Endothelial cell of umbilical vein (primary cell): ENCODE data around the gene CAMK2G.

Source experiments
- EZH2 ChIP-seq: IDR thresholded peaks from 2 replicates; pipeline ENCODE4 v1.6.1; 2012; ENCODE audit warnings: borderline replicate concordance, low read depth, mild to moderate bottlenecking, moderate library complexity, low read length, inconsistent platforms; ENCODE audit not compliant: severe bottlenecking
- FOS ChIP-seq: IDR thresholded peaks from 2 replicates; pipeline ENCODE4 v1.6.1; 2011; ENCODE audit warnings: mild to moderate bottlenecking, low read length, moderate library complexity, borderline replicate concordance; ENCODE audit not compliant: insufficient read depth
- MYC ChIP-seq: IDR thresholded peaks from one replicate; pipeline ENCODE4 v1.6.1; 2011; ENCODE audit warnings: mild to moderate bottlenecking, low read depth, low read length
- POLR2A ChIP-seq: IDR thresholded peaks from 2 replicates; pipeline ENCODE4 v1.6.1; 2012; ENCODE audit warnings: low read depth, mild to moderate bottlenecking, control low read depth, low read length
- TF ChIP-seq, protein P1 (sequence below), 2 donors: IDR thresholded peaks; 1 replicate in 1 of 2; 2 replicates in 1 of 2; pipeline ENCODE4 v1.5.1; 2011; ENCODE audit warnings: low read length in 2 of 2, mild to moderate bottlenecking in 2 of 2, moderate library complexity in 2 of 2, control low read depth in 1 of 2, inconsistent platforms in 1 of 2, low read depth in 1 of 2; ENCODE audit not compliant: insufficient read depth in 1 of 2; ENCODE audit errors: extremely low read depth in 1 of 2

DNA sequence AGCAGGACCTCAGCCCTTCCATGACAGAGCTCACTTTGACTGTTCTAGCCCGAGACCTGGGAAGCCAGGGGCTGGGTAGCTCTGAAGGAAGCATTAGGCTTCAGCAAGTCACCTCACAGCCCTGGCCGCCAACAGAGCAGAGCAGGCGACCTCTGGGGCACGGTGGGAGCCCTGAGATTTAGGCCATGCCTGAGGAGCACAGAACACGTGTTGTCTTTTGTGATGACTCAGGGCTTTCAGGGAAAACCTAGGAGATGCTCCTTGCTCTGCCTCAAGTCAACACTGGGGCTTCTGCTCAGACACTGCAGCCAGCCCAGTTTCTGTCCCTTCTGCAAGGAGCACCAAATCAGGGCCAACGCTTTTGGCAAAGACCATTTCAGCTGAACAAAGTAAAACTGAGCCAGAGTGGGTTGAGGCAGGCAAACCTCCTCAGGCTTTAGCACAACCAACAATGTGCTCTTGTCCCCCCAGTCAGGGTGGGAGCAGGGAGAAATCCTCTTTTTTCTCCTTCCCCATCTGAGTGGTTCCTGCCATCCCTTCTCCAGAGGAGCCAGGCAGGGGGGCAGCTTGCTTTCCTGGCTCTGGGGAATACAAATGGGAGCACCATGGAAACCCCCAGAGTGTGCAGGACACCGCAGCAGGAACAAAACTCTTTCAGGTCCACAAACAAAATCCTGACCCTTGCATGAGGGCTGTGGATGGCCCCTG, 14.4 kb downstream of the CAMK2G start:
- no peak for TF ChIP-seq POLR2A
- TF ChIP-seq, protein P1, sequence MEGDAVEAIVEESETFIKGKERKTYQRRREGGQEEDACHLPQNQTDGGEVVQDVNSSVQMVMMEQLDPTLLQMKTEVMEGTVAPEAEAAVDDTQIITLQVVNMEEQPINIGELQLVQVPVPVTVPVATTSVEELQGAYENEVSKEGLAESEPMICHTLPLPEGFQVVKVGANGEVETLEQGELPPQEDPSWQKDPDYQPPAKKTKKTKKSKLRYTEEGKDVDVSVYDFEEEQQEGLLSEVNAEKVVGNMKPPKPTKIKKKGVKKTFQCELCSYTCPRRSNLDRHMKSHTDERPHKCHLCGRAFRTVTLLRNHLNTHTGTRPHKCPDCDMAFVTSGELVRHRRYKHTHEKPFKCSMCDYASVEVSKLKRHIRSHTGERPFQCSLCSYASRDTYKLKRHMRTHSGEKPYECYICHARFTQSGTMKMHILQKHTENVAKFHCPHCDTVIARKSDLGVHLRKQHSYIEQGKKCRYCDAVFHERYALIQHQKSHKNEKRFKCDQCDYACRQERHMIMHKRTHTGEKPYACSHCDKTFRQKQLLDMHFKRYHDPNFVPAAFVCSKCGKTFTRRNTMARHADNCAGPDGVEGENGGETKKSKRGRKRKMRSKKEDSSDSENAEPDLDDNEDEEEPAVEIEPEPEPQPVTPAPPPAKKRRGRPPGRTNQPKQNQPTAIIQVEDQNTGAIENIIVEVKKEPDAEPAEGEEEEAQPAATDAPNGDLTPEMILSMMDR (IDR thresholded peaks at IDR 0.05; ENCODE audit: extremely low read depth in 1 of 2, insufficient read depth in 1 of 2, low read depth in 1 of 2, low read length in 2 of 2): no peak
- no peak for TF ChIP-seq EZH2
- TF ChIP-seq FOS: no peak
- TF ChIP-seq MYC: no peak
